ENCODE results near the gene SYCP3. TPM values are rescaled to one million over a fixed set of nuclear protein-coding genes. Genes with fewer than 3 reads are reported as not detected.
A peak's percentile ranks its signal among the peaks of the same experiment; 100 is the strongest.

The SYCP3 gene
- total and polyA plus RNA-seq, 2 of the 13 experiments (the other 11 are each of a cell fraction or from before 2014, with no cell fraction given) = not detected

- TF ChIP-seq RARA (CRISPR knock-in tag; IDR thresholded peaks at IDR 0.05) = 0 out of 2 replicates have a peak, but pooled peaks have one; percentile 56
- no peak for TF ChIP-seq ZNF317 (CRISPR knock-in tag; IDR thresholded peaks at IDR 0.05)
- peak; percentile 69 for TF ChIP-seq AHDC1 (CRISPR knock-in tag; IDR thresholded peaks at IDR 0.05; ENCODE audit: borderline replicate concordance)
- no peak for TF ChIP-seq NFYC (CRISPR knock-in tag; IDR thresholded peaks at IDR 0.05)
- TF ChIP-seq MEIS1 (CRISPR knock-in tag; IDR thresholded peaks at IDR 0.05; ENCODE audit: borderline replicate concordance) = no peak
- peak; percentile 80 for TF ChIP-seq ONECUT2 (CRISPR knock-in tag; IDR thresholded peaks at IDR 0.05)
- TF ChIP-seq ZNF792 (CRISPR knock-in tag; IDR thresholded peaks at IDR 0.05) = no peak
- TF ChIP-seq SETDB1 (CRISPR knock-in tag; IDR thresholded peaks at IDR 0.05; ENCODE audit: borderline replicate concordance) = no peak
- 0 out of 2 replicates have a peak, but pooled peaks have one; percentile 19 for TF ChIP-seq ZNF292 (CRISPR knock-in tag; IDR thresholded peaks at IDR 0.05; ENCODE audit: borderline replicate concordance, low read depth)
- no peak for TF ChIP-seq MTERF4 (CRISPR knock-in tag; IDR thresholded peaks at IDR 0.05)
- no peak for TF ChIP-seq GATAD1 (CRISPR knock-in tag; IDR thresholded peaks at IDR 0.05)
- TF ChIP-seq ZNF564 (CRISPR knock-in tag; IDR thresholded peaks at IDR 0.05) = no peak
- TF ChIP-seq ZNF784 (CRISPR knock-in tag; IDR thresholded peaks at IDR 0.05; ENCODE audit: borderline replicate concordance) = no peak
- TF ChIP-seq TSC22D2 (CRISPR knock-in tag; IDR thresholded peaks at IDR 0.05; ENCODE audit: borderline replicate concordance) = no peak
- no peak for TF ChIP-seq TMF1 (CRISPR knock-in tag; IDR thresholded peaks at IDR 0.05; ENCODE audit: low read depth)
- no peak for TF ChIP-seq ZNF577 (CRISPR knock-in tag; IDR thresholded peaks at IDR 0.05; ENCODE audit: borderline replicate concordance, low read depth)
- no peak for TF ChIP-seq RERE (CRISPR knock-in tag; IDR thresholded peaks at IDR 0.05; ENCODE audit: low read depth)
Observed at GRCh38 chr12:101691503-101692096, 47.7 kb downstream of the SYCP3 start (continued).
